Vein endothelial cell (primary cell): ENCODE measurements around the gene ZNF496. TPM values are rescaled to one million over a fixed set of nuclear protein-coding genes. Genes with fewer than 3 reads are reported as not detected.

Source experiments
- small RNA-seq: library from RNA; depleted of rRNA; stranded (forward); fragments of <200 nt; gene quantifications from one replicate; pipeline ENCODE3, GENCODE V24; 2012
- total RNA-seq: library from RNA; depleted of rRNA; stranded (reverse); fragments of >200 nt; gene quantifications from 2 replicates; pipeline ENCODE4 v1.2.3, GENCODE V29; 2012

Gene ZNF496
- 43.8 and 56.8 TPM in 2 replicates for total RNA-seq

DNA sequence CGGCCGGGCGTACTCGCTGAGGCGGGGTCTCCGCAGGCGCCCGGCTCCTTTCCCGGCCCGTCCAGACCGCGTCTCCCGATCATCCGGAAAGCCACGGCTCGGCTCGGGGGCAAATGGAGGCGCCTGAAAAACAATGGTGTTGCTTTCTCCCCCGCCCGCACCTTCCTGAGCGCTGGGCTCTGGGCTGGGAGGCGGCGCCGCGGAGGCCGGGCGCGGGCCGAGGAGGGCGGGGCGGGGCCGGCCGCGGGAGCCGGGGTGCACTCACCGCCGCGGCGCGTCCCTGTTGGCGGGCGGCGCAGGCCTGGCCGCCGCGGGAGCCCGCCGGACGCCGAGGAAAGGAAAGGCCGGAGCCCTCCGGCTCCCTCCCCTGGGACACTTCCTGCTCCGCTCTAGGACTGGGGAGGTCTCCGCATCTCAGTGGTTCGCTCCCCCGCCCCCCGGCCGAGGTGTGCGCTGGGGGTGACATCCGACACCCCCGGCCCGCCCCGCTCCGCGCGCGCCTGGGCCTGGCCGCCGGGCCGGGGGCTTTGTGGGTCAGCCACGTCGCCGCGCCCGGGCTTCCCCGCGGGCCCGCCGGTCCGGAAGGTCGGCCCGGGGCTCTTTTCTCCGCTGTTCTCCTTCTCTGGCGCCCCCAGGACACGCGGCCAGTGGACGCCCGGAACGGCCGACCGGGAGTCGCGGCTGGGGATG lies at the start of gene ZNF496:
TSS of gene ZNF496 (minus strand) at position 343 of the 690 bp plus-strand sequence. CDS start 2,289 bp downstream, outside the sequence.

DNA sequence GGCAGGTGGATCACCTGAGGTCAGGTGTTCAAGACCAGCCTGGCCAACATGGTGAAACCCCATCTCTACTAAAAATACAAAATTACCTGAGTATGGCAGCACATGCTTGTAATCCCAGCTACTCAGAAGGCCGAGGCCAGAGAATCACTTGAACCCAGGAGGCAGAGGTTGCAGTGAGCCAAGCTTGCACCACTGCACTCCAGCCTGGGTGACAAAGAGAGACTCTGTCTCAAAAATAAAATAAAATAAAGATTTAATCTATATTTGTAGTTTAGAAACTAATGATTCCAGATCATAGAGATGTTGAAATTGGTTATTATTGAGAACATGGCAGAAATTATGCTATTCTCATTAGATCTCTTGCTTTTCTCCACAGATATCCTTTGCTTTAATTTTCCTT lies 75.9 kb downstream of the ZNF496 start, which contains the start of gene VN1R5:
TSS of gene VN1R5 (plus strand) at position 301 of the 400 bp plus-strand sequence.

Small RNA genes lying within 50 kb of the gene (small RNA-seq; reads per million reads assigned to genes)
- gene RF00019, result not detected

Other genes starting within 250 kb of the ZNF496 start
- gene ZNF669, start 227.5 kb downstream of the ZNF496 start, total RNA-seq, result 11.4 and 14.2 TPM in 2 replicates
- 73.5 and 79.6 TPM in 2 replicates for gene ZNF124, start 159.8 kb downstream of the ZNF496 start, total RNA-seq
- gene VN1R5, start 75.8 kb downstream of the ZNF496 start, total RNA-seq, result not detected in 2 replicates
- 0.10 and 0.98 TPM in 2 replicates for gene NLRP3, start 84.3 kb upstream of the ZNF496 start, total RNA-seq
- gene OR2B11, start 126.2 kb upstream of the ZNF496 start, total RNA-seq, result not detected in 2 replicates
- not detected in 2 replicates for gene OR2C3, start 204.6 kb upstream of the ZNF496 start, total RNA-seq
- gene GCSAML, start 217.3 kb upstream of the ZNF496 start, total RNA-seq, result not detected in 2 replicates